ENCODE measurements around the gene PRG2. TPM values are rescaled to one million over a fixed set of nuclear protein-coding genes. Genes with fewer than 3 reads are reported as not detected.

The PRG2 gene
- total RNA-seq, 4 donors from 2014 or later: 0.33 TPM; not detected in 3

DNA sequence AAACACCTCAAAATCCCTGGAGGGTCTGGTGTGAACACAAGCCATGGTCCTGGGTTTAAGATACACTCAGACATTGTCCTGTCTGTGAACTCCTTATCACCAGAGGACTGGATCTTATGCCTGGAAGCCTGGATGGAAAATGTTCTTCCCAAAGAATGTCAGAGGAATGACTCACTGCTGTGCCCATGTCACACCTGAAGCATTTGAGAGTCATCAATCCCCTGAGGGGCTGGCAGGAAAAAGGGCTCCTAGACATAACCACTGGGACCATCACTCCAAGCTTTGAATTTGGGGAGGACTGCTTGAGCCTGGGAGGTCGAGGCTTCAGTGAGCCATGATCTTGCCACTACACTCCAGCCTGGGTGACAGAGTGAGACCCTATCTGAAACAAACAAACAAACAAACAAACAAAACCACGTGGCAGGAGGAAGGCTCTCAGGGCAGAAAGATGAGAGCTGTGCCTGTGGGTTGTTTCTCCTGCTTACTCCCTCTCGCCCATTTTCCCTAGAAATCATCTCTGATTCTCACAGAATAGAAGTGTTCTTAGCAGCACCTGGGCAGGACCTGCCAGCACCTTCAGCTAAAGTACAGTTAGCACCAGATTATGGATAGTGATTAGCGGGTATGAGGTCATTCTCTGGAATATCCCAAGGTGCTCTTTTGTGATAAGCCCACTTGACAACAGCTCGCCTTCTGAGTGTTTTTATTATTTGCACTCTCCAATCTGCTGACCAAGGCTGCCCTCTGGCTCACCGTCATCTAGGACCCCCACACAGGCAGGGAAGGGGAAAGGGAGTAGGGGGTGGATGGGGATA lies 11.9 kb upstream of the PRG2 start:
- Histone ChIP-seq H3K9me3 (no peaks in the 10 kb centered on the region), H3K4me1 (peaks cover 21 to 22% (median 21%) of the 10 kb centered on the region in 4 donors), H3K36me3 (peaks cover 0 to 20% (median 8%) of the 10 kb centered on the region in 4 donors), H3K27me3 (no peaks in the 10 kb centered on the region), H3K4me3 (no peak overlapping the region), H3K27ac (replicated peaks in 1 of 4) (no peak overlapping the region)
- WGBS: 64% methylated on average over 6 of the region's 6 CpGs
- intact Hi-C loops (cut with DNase I): no loop called here
- TF ChIP-seq EP300 (IDR thresholded peaks at IDR 0.05): no peak
- TF ChIP-seq, protein P1, sequence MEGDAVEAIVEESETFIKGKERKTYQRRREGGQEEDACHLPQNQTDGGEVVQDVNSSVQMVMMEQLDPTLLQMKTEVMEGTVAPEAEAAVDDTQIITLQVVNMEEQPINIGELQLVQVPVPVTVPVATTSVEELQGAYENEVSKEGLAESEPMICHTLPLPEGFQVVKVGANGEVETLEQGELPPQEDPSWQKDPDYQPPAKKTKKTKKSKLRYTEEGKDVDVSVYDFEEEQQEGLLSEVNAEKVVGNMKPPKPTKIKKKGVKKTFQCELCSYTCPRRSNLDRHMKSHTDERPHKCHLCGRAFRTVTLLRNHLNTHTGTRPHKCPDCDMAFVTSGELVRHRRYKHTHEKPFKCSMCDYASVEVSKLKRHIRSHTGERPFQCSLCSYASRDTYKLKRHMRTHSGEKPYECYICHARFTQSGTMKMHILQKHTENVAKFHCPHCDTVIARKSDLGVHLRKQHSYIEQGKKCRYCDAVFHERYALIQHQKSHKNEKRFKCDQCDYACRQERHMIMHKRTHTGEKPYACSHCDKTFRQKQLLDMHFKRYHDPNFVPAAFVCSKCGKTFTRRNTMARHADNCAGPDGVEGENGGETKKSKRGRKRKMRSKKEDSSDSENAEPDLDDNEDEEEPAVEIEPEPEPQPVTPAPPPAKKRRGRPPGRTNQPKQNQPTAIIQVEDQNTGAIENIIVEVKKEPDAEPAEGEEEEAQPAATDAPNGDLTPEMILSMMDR (IDR thresholded peaks at IDR 0.05): no peak
- no peak for TF ChIP-seq POLR2A (IDR thresholded peaks at IDR 0.05; ENCODE audit: low read depth)
- no peak for TF ChIP-seq POLR2AphosphoS5 (IDR thresholded peaks at IDR 0.05)
- DNase-seq (ENCODE audit: extremely low spot score): no peak

- H3K4me1 ChIP-seq: no peaks in the 10 kb centered on the region
- no peak overlapping the region for H3K27ac ChIP-seq (replicated peaks in 1 of 4)
- DNase-seq (ENCODE audit: extremely low spot score): no peak
- H3K27me3 ChIP-seq: no peaks in the 10 kb centered on the region
- TF ChIP-seq, protein P1 (IDR thresholded peaks at IDR 0.05): no peak
- TF ChIP-seq POLR2A (IDR thresholded peaks at IDR 0.05; ENCODE audit: low read depth): no peak
- TF ChIP-seq POLR2AphosphoS5 (IDR thresholded peaks at IDR 0.05): no peak
- TF ChIP-seq EP300 (IDR thresholded peaks at IDR 0.05): no peak
- H3K4me3 ChIP-seq: no peak overlapping the region
- 92% methylated on average over 4 of the region's 4 CpGs for WGBS
- H3K36me3 ChIP-seq: no peaks in the 10 kb centered on the region
- intact Hi-C loops (cut with DNase I): no loop called here
- no peaks in the 10 kb centered on the region for H3K9me3 ChIP-seq
These were observed 9.6 kb upstream of the PRG2 start for GRCh38 chr11:57399972-57400578.

DNA sequence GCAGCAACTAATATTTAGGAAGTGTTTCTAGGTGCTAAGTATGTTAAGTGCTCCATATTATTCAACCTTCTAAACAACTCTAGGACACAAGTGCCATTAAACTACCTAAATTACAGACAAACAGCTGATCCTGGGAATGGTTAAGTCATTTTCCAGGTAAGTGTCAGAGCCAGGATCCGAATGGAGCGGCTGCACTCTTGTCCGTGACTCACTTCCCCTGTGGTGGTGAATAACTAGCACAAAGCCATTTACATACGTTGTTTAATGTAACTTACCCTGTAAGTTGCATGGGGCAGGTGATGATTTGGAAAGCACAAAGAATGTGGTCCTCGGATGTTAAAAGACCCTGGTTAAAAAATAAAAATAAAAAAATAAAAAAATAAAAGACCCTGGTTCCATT lies 8.8 kb upstream of the PRG2 start:
- no peaks in the 10 kb centered on the region for H3K27me3 ChIP-seq
- H3K27ac ChIP-seq (replicated peaks in 1 of 4): no peak overlapping the region
- TF ChIP-seq, protein P1 (IDR thresholded peaks at IDR 0.05): no peak
- no peak for TF ChIP-seq POLR2AphosphoS5 (IDR thresholded peaks at IDR 0.05)
- TF ChIP-seq EP300 (IDR thresholded peaks at IDR 0.05): no peak
- TF ChIP-seq POLR2A (IDR thresholded peaks at IDR 0.05; ENCODE audit: low read depth): no peak
- no peak overlapping the region for H3K4me3 ChIP-seq
- no peaks in the 10 kb centered on the region for H3K9me3 ChIP-seq
- H3K4me1 ChIP-seq: no peaks in the 10 kb centered on the region
- intact Hi-C loops (cut with DNase I): no loop called here
- WGBS: 81% methylated on average over 5 of the region's 5 CpGs
- H3K36me3 ChIP-seq: no peaks in the 10 kb centered on the region
- no peak for DNase-seq (ENCODE audit: extremely low spot score)

- WGBS: 83% methylated on average over 4 of the region's 4 CpGs
- no peak for DNase-seq (ENCODE audit: extremely low spot score)
These were observed 7.0 kb upstream of the PRG2 start for GRCh38 chr11:57397394-57397990.

More at GRCh38 chr11:57397394-57397990, 7.0 kb upstream of the PRG2 start:
- Histone ChIP-seq H3K27ac (replicated peaks in 1 of 4) (no peak overlapping the region), H3K36me3 (no peaks in the 10 kb centered on the region), H3K27me3 (no peaks in the 10 kb centered on the region), H3K4me1 (no peaks in the 10 kb centered on the region), H3K9me3 (no peaks in the 10 kb centered on the region), H3K4me3 (no peak overlapping the region)
- no peak for TF ChIP-seq POLR2AphosphoS5 (IDR thresholded peaks at IDR 0.05)
- TF ChIP-seq EP300 (IDR thresholded peaks at IDR 0.05): no peak
- TF ChIP-seq POLR2A (IDR thresholded peaks at IDR 0.05; ENCODE audit: low read depth): no peak
- TF ChIP-seq, protein P1 (IDR thresholded peaks at IDR 0.05): no peak
- intact Hi-C loops (cut with DNase I): no loop called here
